Brain microvascular endothelial cell (primary cell): ENCODE data around the gene ACOX3.

ENCODE experiments used
- DNase-seq: peaks from one replicate; pipeline ENCODE4 v3.0.0-alpha.2; 2020
- H3K27ac ChIP-seq: fragments of 250-450 bp; sonication (Bioruptor Pico); 2 replicates; pipeline ENCODE4 v1.5.1; 2020; ENCODE audit warnings: mild to moderate bottlenecking, moderate library complexity
- H3K27me3 ChIP-seq: fragments of 250-450 bp; sonication (Bioruptor Pico); replicated peaks from 2 replicates; pipeline ENCODE4 v1.5.1; 2020; ENCODE audit warnings: mild to moderate bottlenecking
- H3K36me3 ChIP-seq: fragments of 250-450 bp; sonication (Bioruptor Pico); replicated peaks from 2 replicates; pipeline ENCODE4 v1.5.1; 2020; ENCODE audit warnings: mild to moderate bottlenecking
- H3K4me3 ChIP-seq: 2 replicates; pipeline ENCODE4 v1.5.1; 2011; ENCODE audit warnings: low read depth, mild to moderate bottlenecking, control low read depth, low read length, moderate library complexity
- CTCF ChIP-seq: IDR thresholded peaks from 2 replicates; pipeline ENCODE4 v1.5.1; 2011; ENCODE audit warnings: low read depth, mild to moderate bottlenecking, moderate library complexity, low read length, control low read depth, inconsistent platforms; ENCODE audit errors: missing control alignments
- in situ Hi-C: cut with HindIII; loops from 2 replicates; pipeline ENCODE4 v1.10.0; 2017; ENCODE audit warnings: low sequenced_read_pairs, low pct_ligation_motif_present

ACOX3 gene

GRCh38 chr4:8325291-8325973 is 115.1 kb downstream of the ACOX3 start:
- in situ Hi-C loops, result no loop called here
- DNase-seq, result no peak

GRCh38 chr4:8324640-8325239 is 115.8 kb downstream of the ACOX3 start:
- no peak for TF ChIP-seq CTCF
- no peak for DNase-seq
- Histone ChIP-seq H3K4me3 (no peak overlapping the region), H3K36me3 (no peaks in the 10 kb centered on the region), H3K27me3 (no peaks in the 10 kb centered on the region), H3K27ac (no peak overlapping the region)
- in situ Hi-C loops, result no loop called here

More at GRCh38 chr4:8325291-8325973, 115.1 kb downstream of the ACOX3 start:
- H3K27me3 ChIP-seq, result no peaks in the 10 kb centered on the region
- H3K4me3 ChIP-seq, result no peak overlapping the region
- H3K27ac ChIP-seq, result no peak overlapping the region
- H3K36me3 ChIP-seq, result no peaks in the 10 kb centered on the region
- no peak for TF ChIP-seq CTCF

- H3K36me3 ChIP-seq, result no peaks in the 10 kb centered on the region
- H3K4me3 ChIP-seq, result no peak overlapping the region
- H3K27me3 ChIP-seq, result no peaks in the 10 kb centered on the region
- in situ Hi-C loops, result no loop called here
- H3K27ac ChIP-seq, result no peak overlapping the region
- no peak for DNase-seq
- no peak for TF ChIP-seq CTCF
These were observed 116.5 kb downstream of the ACOX3 start for GRCh38 chr4:8323947-8324555.

DNA sequence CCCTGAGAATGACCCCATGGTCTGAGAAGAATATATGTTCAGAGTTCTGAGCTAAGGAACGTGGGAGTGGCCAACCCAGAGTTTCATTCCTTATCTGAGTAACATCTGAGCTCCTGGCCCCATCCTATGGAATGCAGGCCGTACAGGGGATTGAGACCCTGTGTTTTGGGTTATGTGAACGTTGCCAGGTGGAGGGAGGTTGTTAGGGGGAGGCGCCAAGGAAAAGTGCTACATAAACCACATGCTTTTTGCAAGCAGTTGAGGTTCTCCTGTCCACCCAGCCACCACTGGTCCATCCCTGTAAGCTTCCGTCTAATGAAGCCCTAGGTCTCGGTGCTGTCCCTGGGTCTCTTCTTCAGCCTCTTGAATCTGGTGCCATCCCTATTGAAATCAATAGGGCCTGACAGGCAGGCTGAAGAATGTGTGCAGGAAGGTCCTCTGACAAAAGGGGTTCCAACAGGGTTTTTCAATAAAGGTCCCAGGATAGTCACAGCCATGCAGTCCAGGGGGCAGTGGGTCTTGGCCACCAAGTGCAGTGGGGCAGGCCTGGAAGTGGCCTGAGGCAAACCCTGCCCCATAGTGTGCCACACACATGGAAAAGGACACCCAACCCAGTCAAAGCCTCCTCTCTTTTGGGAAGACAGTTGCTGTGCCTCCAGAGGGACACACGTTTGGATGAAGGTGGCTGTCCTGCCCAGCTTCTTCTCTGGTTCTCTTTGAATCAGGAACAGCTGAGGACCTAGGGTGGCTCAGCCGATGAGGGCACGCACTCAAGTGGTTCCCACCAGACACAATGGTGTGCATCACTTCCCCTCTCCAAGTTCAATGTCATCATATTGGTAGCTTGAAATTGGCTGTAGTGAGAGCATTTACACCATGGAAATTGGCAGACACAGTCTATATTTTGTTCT is 117.5 kb downstream of the ACOX3 start:
- DNase-seq, result no peak
- H3K27ac ChIP-seq, result no peak overlapping the region
- no peaks in the 10 kb centered on the region for H3K27me3 ChIP-seq
- H3K4me3 ChIP-seq, result no peak overlapping the region
- H3K36me3 ChIP-seq, result no peaks in the 10 kb centered on the region
- no peak for TF ChIP-seq CTCF
- in situ Hi-C loops, result no loop called here

- DNase-seq, result no peak
- in situ Hi-C loops, result no loop called here
- no peak for TF ChIP-seq CTCF
- no peak overlapping the region for H3K4me3 ChIP-seq
- H3K27me3 ChIP-seq, result no peaks in the 10 kb centered on the region
- H3K27ac ChIP-seq, result no peak overlapping the region
- H3K36me3 ChIP-seq, result no peaks in the 10 kb centered on the region
These were observed 118.8 kb downstream of the ACOX3 start for GRCh38 chr4:8321771-8322170.
